H9 (cell line): ENCODE data around the gene DKK1. TPM values are rescaled to one million over a fixed set of nuclear protein-coding genes. Genes with fewer than 3 reads are reported as not detected.

ENCODE experiments used
- DNase-seq: peaks from one replicate; pipeline ENCODE4 v3.0.0-alpha.2; 2017
- H2AFZ ChIP-seq: one replicate; pipeline ENCODE4 v1.6.1; 2013; ENCODE audit warnings: mild to moderate bottlenecking, low read length, control low read depth, moderate library complexity
- H2AK5ac ChIP-seq: 2 replicates; pipeline ENCODE4 v1.6.1; 2013; ENCODE audit warnings: low read length, control low read depth, mixed read lengths; ENCODE audit not compliant: insufficient read length
- H2BK120ac ChIP-seq: one replicate; pipeline ENCODE4 v1.6.1; 2013; ENCODE audit warnings: low read depth, mild to moderate bottlenecking, low read length, control low read depth, inconsistent platforms; ENCODE audit not compliant: poor library complexity, severe bottlenecking
- H2BK12ac ChIP-seq: 2 replicates; pipeline ENCODE4 v1.6.1; 2013; ENCODE audit warnings: low read length, control low read depth, mixed read lengths, low read depth; ENCODE audit not compliant: insufficient read length
- H2BK15ac ChIP-seq: 2 replicates; pipeline ENCODE4 v1.6.1; 2013; ENCODE audit warnings: low read depth, low read length, control low read depth
- H2BK20ac ChIP-seq: one replicate; pipeline ENCODE4 v1.6.1; 2013; ENCODE audit warnings: low read depth, mild to moderate bottlenecking, low read length, control low read depth, inconsistent platforms; ENCODE audit not compliant: poor library complexity, severe bottlenecking
- H2BK5ac ChIP-seq: 2 replicates; pipeline ENCODE4 v1.6.1; 2013; ENCODE audit warnings: low read length, control low read depth, mixed read lengths; ENCODE audit not compliant: insufficient read length
- H3K14ac ChIP-seq: 2 replicates; pipeline ENCODE4 v1.6.1; 2013; ENCODE audit warnings: low read length, control low read depth; ENCODE audit not compliant: insufficient read depth
- H3K18ac ChIP-seq: 2 replicates; pipeline ENCODE4 v1.6.1; 2013; ENCODE audit warnings: low read depth, mild to moderate bottlenecking, mixed read lengths, low read length, control low read depth; ENCODE audit not compliant: insufficient read length
- H3K23ac ChIP-seq: 2 replicates; pipeline ENCODE4 v1.6.1; 2013; ENCODE audit warnings: low read length, control low read depth, mixed read lengths, low read depth; ENCODE audit not compliant: insufficient read length
- H3K23me2 ChIP-seq: 2 replicates; pipeline ENCODE4 v1.6.1; 2013; ENCODE audit warnings: low read depth, mild to moderate bottlenecking, mixed read lengths, low read length, control low read depth; ENCODE audit not compliant: insufficient read length, poor library complexity, severe bottlenecking
- H3K27ac ChIP-seq: 2 replicates; pipeline ENCODE4 v1.5.1; 2013; ENCODE audit warnings: low read length, control low read depth, mixed read lengths, low read depth; ENCODE audit not compliant: insufficient read length
- H3K27me3 ChIP-seq: 2 replicates; pipeline ENCODE4 v1.6.1; 2013; ENCODE audit warnings: low read length, control low read depth, inconsistent platforms; ENCODE audit not compliant: insufficient read depth
- H3K4ac ChIP-seq: 2 replicates; pipeline ENCODE4 v1.6.1; 2013; ENCODE audit warnings: low read depth, mild to moderate bottlenecking, control low read depth, inconsistent platforms, low read length, moderate library complexity
- H3K4me1 ChIP-seq: 2 replicates; pipeline ENCODE4 v1.6.1; 2013; ENCODE audit warnings: low read length, control low read depth, inconsistent platforms; ENCODE audit not compliant: insufficient read depth
- H3K4me2 ChIP-seq: 2 replicates; pipeline ENCODE4 v1.6.1; 2013; ENCODE audit warnings: low read length, control low read depth, mixed read lengths; ENCODE audit not compliant: insufficient read length, insufficient read depth
- H3K56ac ChIP-seq: 2 replicates; pipeline ENCODE4 v1.6.1; 2013; ENCODE audit warnings: low read depth, mild to moderate bottlenecking, mixed read lengths, low read length, control low read depth; ENCODE audit not compliant: insufficient read length
- H3K79me1 ChIP-seq: 2 replicates; pipeline ENCODE4 v1.6.1; 2013; ENCODE audit warnings: low read depth, mild to moderate bottlenecking, moderate library complexity, low read length, control low read depth, inconsistent platforms; ENCODE audit not compliant: insufficient read depth, poor library complexity, severe bottlenecking
- H3K79me2 ChIP-seq: 2 replicates; pipeline ENCODE4 v1.6.1; 2013; ENCODE audit warnings: low read length, control low read depth, inconsistent platforms; ENCODE audit not compliant: insufficient read depth
- H3K9ac ChIP-seq: 2 replicates; pipeline ENCODE4 v1.6.1; 2013; ENCODE audit warnings: low read length, control low read depth, mixed read lengths; ENCODE audit not compliant: insufficient read length; ENCODE audit errors: extremely low read depth
- H3K9me3 ChIP-seq: one replicate; pipeline ENCODE4 v1.6.1; 2013; ENCODE audit warnings: low read depth, low read length, inconsistent platforms; ENCODE audit not compliant: control insufficient read depth
- H3T11ph ChIP-seq: one replicate; pipeline ENCODE4 v1.6.1; 2013; ENCODE audit warnings: mild to moderate bottlenecking, low read length, control low read depth, inconsistent platforms
- H4K20me1 ChIP-seq: one replicate; pipeline ENCODE4 v1.6.1; 2013; ENCODE audit not compliant: control insufficient read depth, insufficient read length, insufficient read depth
- H4K5ac ChIP-seq: 2 replicates; pipeline ENCODE4 v1.6.1; 2013; ENCODE audit warnings: low read depth, mild to moderate bottlenecking, mixed read lengths, low read length, control low read depth; ENCODE audit not compliant: insufficient read length
- H4K8ac ChIP-seq: replicated peaks from 2 replicates; pipeline ENCODE4 v1.6.1; 2013; ENCODE audit warnings: low read length, control low read depth, mixed read lengths, low read depth; ENCODE audit not compliant: insufficient read length
- H4K91ac ChIP-seq: 2 replicates; pipeline ENCODE4 v1.6.1; 2013; ENCODE audit warnings: low read depth, mild to moderate bottlenecking, moderate library complexity, mixed read lengths, low read length, control low read depth; ENCODE audit not compliant: insufficient read length
- H3K27ac Mint-ChIP-seq, 3 experiments: 2 replicates in 2 of 3; 3 replicates in 1 of 3; pipeline ENCODE4 v1.8.0; 2020 to 2021; ENCODE audit warnings: mixed read lengths in 3 of 3, mild to moderate bottlenecking in 1 of 3, moderate library complexity in 1 of 3
- H3K27me3 Mint-ChIP-seq: 2 replicates; pipeline ENCODE4 v1.8.0; 2021; ENCODE audit warnings: low read depth, mild to moderate bottlenecking, moderate library complexity, mixed read lengths
- H3K36me3 Mint-ChIP-seq, 3 experiments: 2 replicates in 2 of 3; 3 replicates in 1 of 3; pipeline ENCODE4 v1.8.0; 2020 to 2021; ENCODE audit warnings: low read depth in 3 of 3, mixed read lengths in 3 of 3; ENCODE audit not compliant: insufficient read depth in 1 of 3
- H3K4me1 Mint-ChIP-seq, 2 experiments: 2 replicates each; pipeline ENCODE4 v1.8.0; 2020; ENCODE audit warnings: mixed read lengths in 2 of 2
- H3K4me3 Mint-ChIP-seq, 2 experiments: 2 replicates in 1 of 2; 3 replicates in 1 of 2; pipeline ENCODE4 v1.8.0; 2020 to 2021; ENCODE audit warnings: mild to moderate bottlenecking in 2 of 2, mixed read lengths in 2 of 2, moderate library complexity in 1 of 2
- H3K9me3 Mint-ChIP-seq, 2 experiments: 2 replicates in 1 of 2; 3 replicates in 1 of 2; pipeline ENCODE4 v1.8.0; 2020; ENCODE audit warnings: mild to moderate bottlenecking in 2 of 2, mixed read lengths in 2 of 2, moderate library complexity in 1 of 2
- CTCF ChIP-seq: fragments of 200-600 bp; sonication (generic); conservative IDR thresholded peaks from 3 replicates; pipeline ENCODE4 v1.8.0; 2021; ENCODE audit warnings: antibody characterized with exemption, mild to moderate bottlenecking
- WGBS: extraction: QIAGEN DNeasy Blood & Tissue Kit; methylation state at CpG from one replicate; pipeline ENCODE4 v1.1.7; 2013; ENCODE audit warnings: missing lambda C conversion rate, low lambda C conversion rate, mixed read lengths; ENCODE audit not compliant: insufficient read length; ENCODE audit errors: extremely low coverage; 5-methylcytosine and 5-hydroxymethylcytosine counted together
- total RNA-seq: library from RNA; stranded (reverse); gene quantifications from 2 replicates; pipeline ENCODE4 v1.2.1, GENCODE V29; 2021

Gene DKK1
- total RNA-seq, 1 experiment from 2014 or later, result 1.1 TPM

GRCh38 chr10:52331638-52332364 is 17.7 kb downstream of the DKK1 start:
- Histone ChIP-seq H3K56ac (no peak overlapping the region), H3K4me2 (no peak overlapping the region), H3K9ac (no peak overlapping the region), H3K18ac (no peak overlapping the region), H2AFZ (no peak overlapping the region), H3K4ac (no peak overlapping the region), H2BK20ac (no peak overlapping the region), H3K27ac (no peak overlapping the region), H2AK5ac (no peak overlapping the region), H3K9me3 (no peaks in the 10 kb centered on the region), H4K20me1 (no peaks in the 10 kb centered on the region), H3K27me3 (no peaks in the 10 kb centered on the region), H3K14ac (no peak overlapping the region), H2BK15ac (no peak overlapping the region), H3K79me1 (no peaks in the 10 kb centered on the region), H3K79me2 (no peaks in the 10 kb centered on the region), H3K4me1 (peaks cover 3% of the 10 kb centered on the region; the same call in 1 of the 2 replicates), H3K23ac (no peak overlapping the region), H3K23me2 (no peaks in the 10 kb centered on the region), H2BK120ac (no peak overlapping the region), H2BK12ac (no peak overlapping the region), H3T11ph (no peak overlapping the region), H4K91ac (no peak overlapping the region), H2BK5ac (no peak overlapping the region), H4K5ac (no peak overlapping the region), H4K8ac (no peak overlapping the region)
- WGBS, result no CpG with 5 or more reads among the region's 3 CpGs
- Mint-ChIP-seq H3K9me3 (no peaks in the 10 kb centered on the region), H3K4me3 (no peak overlapping the region), H3K27me3 (no peaks in the 10 kb centered on the region), H3K4me1 (peaks cover 8 to 13% of the 10 kb centered on the region in 2 experiments; a peak in 3 of 4 replicates), H3K27ac (peak overlapping the region in 1 of 3 experiments; percentile 7; a peak in 2 of 7 replicates), H3K36me3 (no peaks in the 10 kb centered on the region)
- no peak for TF ChIP-seq CTCF
- DNase-seq, result no peak
